Stimulated activated CD4-positive, alpha-beta T cell treated with anti-CD3 and anti-CD28 coated beads, Interleukin-12 subunit alpha, Interleukin-12 subunit beta, amount 100 ng/mL, for 24 hours (primary cell): ENCODE measurements around the gene IL22RA2.

ENCODE experiments used
- DNase-seq, 2 experiments: peaks; one replicate each; pipeline ENCODE4 v3.0.0-alpha.2; 2020; ENCODE audit warnings: low read depth in 2 of 2

The IL22RA2 gene

DNA sequence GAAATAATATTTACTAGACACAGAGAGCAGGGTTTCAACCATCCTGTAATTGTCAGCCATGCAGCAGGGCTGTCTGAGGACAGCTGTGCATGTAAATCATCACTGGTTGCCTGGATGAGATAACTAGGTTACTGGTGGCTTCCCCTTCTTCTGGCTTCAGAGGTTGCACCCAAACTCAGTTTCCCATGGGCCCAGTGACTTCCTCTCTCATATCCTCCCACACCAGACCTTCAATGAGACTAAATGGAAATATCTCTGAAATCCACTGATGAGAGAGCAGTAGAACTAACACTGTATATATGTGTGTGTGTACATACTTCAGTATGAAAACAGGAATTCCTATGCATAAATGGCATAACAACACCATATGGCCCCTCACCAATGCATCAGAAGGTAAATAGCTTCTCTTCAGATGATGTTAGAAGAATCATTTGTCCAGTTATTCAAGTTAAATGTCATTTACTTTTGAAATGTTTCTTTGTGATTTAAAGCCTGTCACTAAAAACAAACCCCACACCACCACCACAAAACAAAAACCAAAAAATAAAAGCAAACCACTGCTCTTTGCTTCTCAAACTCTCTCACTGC lies 77.7 kb downstream of the IL22RA2 start:
- no peak for DNase-seq

- no peak for DNase-seq
These were observed 78.4 kb downstream of the IL22RA2 start for GRCh38 chr6:137095093-137095492.

GRCh38 chr6:137094411-137095008 lies 78.9 kb downstream of the IL22RA2 start:
- peak; percentile 14 to 38 for DNase-seq
